GM19238 (cell line): Measurements from ENCODE around the gene RAVER2.
"Not testable (repeated sequence)": the region's sequence is repeated elsewhere in the genome, so short reads cannot be mapped to it uniquely, and the experiment has no call there.

Experiments used
- DNase-seq: peaks from one replicate; pipeline ENCODE4 v3.0.0; 2011; ENCODE audit warnings: low spot score; ENCODE audit not compliant: insufficient read length

The RAVER2 gene

DNA sequence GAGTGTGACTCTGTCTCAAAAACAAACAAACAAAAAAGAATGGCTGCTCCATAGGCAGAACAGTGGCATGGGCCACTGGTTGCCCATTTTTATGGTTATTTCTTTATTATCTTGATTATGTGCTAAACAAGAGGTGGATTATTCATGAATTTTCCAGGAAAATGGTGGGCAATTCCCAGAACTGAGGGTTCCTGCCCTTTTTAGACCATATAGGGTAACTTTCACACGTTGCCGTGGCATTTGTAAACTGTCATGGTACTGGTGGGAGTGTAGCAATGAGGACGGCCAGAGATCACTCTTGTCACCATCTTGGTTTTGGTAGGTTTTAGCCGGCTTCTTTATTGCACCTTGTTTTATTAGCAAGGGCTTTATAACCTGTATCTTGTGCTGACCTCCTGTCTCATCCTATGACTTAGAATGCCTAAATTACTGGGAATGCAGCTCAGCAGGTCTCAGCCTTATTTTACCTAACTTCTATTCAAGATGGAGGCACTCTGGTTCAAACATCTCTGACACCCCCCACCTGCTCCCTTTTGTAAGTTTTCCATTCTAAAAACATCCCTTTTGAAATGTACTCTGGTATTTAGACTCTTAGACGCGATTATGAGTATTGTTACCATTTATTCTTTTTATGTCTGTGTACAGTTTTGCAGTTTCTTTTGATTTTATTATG, 57.1 kb downstream of the RAVER2 start:
- no peak for DNase-seq

DNA sequence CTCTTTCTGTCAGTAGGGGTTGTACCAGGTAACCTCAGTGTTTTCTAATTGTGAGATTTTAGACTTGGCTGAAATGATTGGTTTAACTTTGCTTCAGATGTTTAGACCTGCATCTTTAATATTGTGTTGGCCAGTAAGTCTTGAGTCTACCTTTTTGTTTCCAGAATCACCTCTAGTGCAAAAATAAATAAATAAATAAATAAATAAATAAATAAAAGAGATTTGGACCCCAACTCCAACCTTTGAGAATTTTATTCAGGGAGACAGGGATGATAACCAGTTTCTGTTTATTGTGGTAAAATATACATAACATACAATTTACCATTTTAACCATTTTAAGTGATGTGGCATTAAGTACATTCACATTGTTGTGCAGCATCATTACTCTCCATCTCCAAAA, 64.4 kb downstream of the RAVER2 start:
- no peak for DNase-seq

DNA sequence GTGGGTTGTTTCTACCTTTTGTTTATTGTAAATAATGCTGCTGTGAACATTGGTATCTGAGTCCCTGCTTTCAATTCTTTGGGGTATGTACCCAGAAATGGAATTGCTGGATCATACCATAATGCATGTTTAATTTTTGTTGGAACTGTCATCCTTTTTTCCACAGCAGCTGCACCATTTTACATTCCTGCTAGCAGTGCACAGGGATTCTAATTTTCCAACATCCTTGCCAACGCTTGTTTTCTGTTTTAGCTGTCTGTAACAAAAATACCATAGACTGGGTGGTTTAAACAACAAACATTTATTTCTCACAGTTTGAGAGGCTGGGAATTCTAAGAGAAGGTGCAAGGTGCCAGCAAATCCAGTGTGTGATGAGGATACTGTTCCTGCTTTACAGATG, 65.1 kb downstream of the RAVER2 start:
- no peak for DNase-seq

DNA sequence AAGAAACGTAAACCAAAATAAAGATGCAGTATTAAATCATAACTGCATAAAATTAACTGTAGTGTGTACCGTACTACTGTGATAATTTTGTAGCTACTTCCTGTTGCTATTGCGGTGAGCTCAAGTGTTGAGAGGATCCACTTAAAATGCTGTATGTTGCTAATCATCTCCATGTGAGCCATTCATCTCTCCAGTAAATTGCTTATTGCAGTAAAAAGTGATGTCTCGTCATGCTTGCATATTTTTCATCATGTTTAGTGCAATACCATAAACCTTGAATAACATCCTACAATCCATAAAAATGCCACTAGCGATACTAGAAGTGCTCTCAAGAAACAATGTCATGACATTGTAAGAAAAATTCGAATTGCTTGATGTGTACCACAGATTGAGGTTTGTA, 66.3 kb downstream of the RAVER2 start:
- no peak for DNase-seq

DNA sequence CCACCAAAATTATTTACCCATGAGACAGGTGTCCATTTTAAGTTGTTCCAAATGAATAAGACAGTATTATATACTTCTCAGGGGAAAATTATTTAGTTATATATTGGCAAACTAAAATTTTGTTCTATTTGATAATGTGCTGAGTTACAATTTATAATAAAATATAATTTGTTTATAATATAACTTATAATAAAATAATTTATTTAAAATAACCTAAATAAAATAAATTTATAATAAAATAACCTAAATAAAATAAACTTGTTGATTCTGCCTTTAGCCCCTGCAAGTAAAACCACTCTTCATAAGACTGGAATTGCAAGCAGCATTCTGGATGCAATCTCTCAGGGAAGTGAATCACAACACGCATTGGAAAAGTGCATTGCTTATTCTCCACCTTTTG, 69.6 kb downstream of the RAVER2 start:
- no peak for DNase-seq

DNA sequence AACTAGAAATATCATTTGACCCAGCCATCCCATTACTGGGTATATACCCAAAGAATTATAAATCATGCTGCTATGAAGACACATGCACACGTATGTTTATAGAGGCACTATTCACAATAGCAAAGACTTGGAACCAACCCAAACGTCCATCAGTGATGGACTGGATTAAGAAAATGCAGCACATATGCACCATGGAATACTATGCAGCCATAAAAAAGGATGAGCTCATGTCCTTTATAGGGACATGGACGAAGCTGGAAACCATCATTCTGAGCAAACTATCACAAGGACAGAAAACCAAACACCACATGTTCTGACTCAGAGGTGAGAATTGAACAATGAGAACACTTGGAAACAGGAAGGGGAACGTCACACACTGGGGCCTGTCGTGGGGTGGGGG, 72.5 kb downstream of the RAVER2 start:
- DNase-seq: not testable (repeated sequence)

DNA sequence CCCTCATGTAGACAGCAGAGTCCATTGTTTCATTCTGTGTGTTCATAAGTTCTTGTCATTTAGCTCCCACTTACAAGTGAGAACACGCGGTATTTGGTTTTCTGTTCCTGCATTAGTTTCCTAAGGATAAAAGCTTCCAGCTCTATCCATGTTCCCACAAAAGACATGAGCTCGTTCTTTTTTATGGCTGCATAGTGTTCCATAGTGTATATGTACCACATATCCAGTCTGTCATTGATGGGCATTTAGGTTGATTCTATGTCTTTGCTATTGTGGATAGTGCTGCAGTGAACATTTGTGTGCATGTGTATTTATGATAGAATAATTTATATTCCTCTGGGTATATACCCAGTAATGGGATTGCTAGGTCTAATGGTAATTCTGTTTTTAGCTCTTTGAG, 75.7 kb downstream of the RAVER2 start:
- DNase-seq: not testable (repeated sequence)

DNA sequence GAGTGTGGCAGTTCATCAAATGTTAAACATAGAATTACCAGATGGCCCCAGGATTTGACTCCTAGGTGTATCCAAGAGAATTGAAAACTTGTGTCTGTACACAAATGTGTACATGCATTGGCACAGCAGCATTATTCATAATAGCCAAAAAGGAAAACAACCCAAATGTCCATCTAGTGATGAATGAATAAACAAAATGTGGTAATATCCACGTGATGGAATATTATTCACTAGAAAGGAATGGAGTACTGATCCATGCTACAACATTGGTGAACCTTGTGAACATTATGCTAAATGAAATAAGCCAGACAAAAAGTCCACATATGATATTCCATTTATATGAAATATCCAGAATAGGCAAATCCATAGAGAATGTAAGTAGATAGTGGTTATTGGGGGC, 77.7 kb downstream of the RAVER2 start:
- no peak for DNase-seq

DNA sequence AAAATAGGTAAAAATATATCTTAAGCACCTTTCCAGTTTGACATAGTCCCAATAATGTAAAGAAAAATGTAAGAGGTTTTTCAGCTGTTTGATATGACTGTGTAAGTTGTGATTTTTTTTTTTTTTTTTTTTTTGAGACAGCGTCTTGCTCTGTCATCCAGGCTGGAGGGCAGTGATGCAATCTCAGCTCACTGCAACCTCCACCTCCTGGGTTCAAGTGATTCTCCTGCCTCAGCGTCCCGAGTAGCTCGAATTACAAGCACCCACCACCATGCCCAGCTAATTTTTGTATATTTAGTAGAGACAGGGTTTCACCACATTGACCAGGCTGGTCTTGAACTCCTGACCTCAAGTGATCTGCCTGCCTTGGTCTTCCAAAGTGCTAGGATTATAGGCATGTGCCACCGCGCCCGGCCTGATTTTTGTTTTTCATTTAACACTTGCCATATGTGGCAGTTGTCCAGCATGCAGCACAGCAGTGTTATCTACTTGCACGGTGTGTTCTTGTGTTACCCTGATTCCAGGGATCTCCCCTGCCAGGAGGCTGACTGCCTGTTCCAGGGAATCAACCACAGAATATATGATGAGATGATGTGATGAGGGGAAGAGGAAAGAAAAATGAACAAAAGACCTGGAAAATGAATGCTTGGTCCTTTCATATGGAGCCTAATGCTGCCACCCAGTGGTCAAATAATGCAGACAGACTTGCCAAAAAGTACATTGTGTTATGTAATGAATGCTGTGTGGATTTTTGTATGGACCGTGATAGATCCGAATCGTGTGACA, 79.0 kb downstream of the RAVER2 start:
- DNase-seq: no peak

DNA sequence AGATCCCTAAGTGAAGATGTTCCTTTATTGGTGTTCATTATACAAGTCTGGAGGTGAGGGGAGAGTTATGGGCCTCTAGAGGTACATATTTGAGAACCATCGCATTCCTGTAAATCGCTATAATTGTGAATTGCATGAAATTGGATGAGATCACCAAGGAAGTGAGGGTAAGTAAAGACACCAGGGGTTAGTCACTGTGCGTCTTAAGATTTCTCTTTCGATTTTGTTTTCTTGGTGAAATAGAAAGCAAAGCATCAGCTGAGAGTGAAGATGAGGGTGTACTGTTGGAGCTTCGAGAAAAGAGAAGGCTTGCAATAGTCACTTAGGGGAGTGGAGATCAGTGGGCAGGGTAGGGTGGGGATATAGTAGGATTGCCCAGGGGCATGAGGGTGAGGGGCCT, 82.1 kb downstream of the RAVER2 start:
- no peak for DNase-seq

DNA sequence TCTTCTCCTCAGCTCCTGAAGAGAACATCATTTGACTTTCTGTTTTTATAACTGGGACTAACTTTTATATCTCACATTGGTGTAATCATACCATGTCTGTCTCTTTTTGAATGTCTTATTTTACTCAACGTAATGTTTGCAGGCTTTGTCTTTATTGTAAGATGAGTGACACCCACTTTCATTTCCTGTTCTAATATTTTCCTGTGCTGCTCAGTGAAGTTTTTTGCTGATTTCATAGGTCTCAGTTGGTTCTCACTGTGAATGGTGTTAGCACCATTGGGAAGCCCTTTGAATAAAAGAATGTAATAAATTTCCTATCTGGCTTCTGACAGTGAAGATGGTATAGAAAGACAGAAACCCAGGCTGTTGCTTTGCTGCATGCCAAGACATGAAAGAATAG, 84.0 kb downstream of the RAVER2 start:
- no peak for DNase-seq

DNA sequence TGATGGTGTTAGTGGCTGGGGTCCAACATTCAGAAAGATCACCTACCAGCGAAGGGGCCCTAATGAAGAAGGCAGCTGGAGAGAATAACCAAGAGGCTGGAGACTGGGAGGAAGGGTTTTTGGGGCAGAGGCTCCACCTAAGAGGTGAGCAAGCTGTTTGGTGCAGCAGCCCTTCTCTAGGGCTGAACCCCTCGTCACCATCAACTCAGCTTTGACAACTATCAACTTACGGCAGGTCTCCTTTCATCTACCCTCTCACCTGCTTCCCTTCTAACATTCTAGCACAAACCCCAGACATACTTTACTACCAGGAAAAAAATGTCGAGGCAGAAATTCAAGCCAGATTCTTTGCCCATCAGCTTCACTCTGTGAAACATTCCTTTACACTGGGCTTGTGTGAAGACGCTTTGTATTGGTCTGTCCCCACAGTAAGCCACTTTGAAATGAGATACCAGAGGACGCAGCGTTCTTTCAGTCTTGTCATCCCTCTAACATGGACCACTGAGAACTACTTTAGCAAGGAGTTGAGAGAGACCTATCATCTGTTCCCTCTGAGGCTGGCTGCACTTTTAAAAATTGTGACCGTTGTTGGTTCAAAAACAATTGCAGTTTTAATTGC, 84.6 kb downstream of the RAVER2 start:
- no peak for DNase-seq

DNA sequence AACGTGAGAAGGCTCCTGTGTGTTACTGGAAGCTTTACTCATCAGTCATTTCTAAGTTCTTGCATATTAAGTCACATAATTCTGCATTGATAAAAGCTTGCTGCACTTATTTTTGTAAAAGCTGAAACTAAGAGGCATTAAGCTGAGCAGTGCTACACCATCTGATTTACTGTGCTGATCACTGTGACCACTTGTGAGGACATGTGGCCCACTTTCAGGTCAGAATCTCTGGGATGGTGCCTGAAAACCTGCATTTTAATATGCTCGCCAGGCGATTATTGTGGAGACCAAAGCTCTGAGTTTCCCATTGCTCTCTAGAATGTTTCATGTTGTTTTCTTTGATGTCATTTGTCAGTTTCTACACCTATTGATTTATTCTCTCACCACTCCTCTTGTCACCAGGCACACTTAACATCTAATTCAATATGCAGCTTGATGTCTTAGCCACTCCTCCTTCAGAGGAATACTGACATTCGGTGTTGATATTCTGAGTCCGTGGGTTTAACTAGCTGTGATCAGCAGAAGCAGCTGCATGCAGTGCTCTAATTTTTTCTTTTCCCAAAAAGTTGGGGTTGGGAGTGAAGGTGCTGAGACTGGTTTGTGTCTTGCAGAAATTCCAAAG, 85.3 kb downstream of the RAVER2 start:
- no peak for DNase-seq

DNA sequence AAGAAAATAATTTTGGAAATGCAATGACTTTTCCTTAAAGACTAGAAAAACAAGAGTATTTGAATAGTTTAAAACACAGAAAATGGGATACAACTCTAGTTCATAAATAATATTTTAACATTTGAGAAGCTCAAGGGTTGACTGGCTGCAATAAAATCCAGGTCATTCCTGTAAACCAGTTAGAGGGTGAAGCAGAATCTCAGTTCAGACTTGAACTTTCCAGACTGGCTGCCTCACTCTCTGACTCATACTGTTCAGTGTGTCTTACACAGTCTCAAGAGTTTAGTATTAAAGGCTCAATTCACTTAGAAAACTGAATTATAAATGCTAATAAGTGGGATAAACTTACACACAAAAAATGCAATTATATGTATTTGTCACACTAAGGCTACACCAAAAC, 89.9 kb downstream of the RAVER2 start:
- no peak for DNase-seq

DNA sequence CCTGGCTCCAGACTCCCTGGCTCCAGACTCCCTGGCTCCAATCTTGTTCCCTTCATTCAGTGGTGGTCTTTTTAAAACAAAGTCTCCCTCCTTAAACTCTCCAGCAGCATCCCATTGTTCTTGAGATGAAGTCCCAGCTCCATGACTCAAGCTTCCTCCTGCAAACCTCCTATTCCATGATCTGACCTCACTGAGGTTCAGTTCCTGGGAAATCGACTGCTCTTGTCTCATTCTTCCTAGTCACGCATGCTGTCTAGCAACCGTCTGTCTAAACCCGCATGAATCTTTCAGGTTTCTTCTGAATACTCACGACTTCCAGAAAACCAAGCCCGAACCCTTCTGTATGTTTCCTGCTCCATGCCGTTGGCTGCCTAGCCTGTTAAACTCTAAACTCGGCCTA, 91.9 kb downstream of the RAVER2 start:
- DNase-seq: no peak

DNA sequence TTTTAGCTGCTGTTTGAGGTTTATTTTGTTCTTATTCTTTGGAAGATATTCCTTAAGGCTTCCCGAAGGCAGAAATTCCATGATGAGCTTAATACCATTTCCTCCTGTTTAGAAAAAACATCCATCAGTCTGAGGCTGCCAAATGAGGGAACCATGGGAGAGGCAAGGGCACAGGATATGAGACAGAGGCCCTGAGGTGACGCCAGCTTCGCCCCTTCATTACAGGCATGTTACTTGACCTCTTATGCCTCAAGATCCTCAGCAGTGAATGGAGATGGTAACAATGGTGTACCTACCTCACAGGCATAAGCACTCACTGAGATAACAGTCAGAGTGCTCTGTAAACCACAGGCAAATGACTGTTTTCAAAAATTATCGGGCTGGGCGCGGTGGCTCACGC, 93.6 kb downstream of the RAVER2 start:
- no peak for DNase-seq

DNA sequence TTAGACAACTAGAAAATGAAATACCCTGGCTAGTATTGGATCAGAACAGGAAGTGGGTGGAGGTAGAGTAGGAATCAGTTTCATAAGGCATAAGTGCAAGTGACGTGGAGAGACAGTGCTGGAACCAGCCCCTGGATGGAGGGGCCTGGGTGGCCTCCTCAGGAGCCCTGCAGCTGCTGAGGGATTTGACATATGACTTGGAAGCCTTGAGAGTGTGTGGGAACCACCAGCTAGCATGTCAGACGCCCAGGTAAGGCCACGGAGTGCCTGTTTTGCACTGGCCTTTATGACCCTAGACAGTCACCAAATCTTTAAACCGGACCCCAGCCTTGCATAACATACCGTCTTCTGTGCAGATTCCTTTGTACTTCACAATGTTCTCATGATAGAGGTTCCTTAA, 94.4 kb downstream of the RAVER2 start:
- no peak for DNase-seq

DNA sequence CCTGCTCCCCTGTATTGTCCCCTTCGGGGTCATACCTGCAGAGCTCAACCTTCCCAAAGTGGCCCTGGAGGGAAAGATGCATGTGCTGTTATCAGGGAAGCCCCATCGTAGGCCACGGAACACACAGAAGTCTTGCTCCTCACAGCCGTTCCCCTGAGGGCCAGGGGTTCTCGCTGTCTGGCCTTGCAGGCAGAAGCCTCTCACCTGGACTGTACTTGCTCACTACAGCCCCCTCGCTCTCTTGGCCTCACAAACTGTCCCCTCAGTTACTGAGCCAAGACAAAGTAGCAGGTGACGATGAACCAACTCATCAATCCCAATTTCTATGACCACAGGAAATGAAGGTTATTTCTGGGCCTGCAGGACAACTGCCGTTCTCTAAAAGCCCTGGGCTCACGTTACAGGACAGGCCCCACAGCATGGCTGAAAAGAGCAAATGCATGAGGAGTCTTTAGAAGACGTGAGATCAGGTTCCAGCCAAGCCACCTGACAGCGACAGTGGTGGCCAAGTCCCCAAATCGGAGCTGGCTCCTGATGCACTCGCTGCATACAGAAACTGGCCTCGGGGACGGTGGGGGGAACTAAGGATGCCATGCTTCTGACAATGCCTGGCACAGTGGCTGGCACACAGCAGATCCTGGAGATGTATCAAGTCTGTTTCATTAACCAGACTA, 95.0 kb downstream of the RAVER2 start:
- no peak for DNase-seq

DNA sequence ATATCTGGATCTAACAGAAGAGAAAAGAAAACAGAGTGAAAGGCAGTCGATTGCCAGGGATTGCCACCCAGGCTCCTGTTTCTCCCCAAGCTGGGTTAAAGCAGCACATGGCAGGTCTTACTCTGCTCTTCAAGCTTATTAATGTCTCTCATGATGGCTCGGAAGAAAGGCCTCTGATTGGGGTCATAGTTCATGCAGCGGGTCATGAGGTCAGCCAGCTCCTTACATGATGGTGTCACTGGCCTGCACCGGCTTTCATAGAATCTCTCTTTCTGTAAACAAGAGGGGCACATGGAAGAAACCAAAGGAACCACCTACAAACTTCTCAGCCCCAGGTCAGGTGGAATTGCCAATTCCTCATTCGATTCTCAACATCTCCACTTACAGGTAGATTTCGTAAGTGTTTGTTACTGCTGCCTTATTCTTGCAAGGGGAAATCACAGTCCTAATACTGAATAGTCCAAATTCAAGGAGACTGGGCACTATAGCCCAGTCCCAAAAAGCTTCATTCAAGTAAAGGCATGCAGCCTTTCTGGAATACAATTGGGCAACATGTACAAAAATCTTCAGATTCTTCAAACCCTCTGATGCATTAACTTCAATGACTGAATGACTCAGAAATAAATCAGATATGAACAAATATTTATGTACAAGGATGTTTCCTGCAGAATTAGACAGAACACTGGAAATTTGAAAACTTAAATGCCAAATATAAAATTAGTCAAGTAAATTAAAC, 96.6 kb downstream of the RAVER2 start:
- no peak for DNase-seq

DNA sequence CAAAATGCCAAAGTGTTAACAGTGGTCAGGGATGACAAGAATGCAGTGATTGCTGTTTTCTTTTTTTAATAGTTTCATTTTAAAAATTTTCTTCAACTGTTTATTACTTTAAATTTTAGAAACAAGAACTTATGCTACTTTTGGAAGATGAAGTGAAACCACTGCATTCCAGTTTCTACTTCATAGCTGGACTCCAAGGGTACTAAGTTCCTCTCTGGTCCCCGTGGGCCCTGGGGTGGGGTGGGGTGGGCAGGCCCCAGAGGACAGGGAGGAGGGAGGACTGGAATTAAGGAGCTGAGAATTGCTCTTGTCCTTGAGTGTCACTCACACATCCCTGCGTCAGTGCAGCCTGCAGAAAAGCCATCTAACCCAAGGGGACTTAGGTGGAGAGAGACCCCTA, 97.3 kb downstream of the RAVER2 start:
- DNase-seq: no peak

DNA sequence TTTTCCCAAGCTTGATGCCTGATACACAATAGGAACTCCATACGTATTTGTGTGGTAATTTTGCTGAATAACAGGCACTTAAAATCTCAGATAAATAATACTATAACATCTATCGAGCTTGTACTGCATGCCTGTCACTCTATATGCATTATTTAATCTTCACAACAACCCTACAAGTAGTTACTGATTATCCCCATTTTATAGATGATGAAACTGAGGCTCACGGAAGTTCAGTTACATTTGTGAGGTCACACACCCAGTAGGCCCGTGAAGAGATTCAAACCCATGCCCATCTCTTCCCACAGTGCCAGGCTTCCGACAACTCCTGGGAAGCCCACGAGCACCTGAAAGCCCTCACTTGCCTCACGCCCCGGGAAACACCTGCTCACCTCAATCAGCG, 98.8 kb downstream of the RAVER2 start:
- no peak for DNase-seq
